GM18867 (cell line): ENCODE results near the gene CAPZB.
"Not testable (repeated sequence)": the region's sequence is repeated elsewhere in the genome, so short reads cannot be mapped to it uniquely, and the experiment has no call there.

ENCODE experiments used
- ATAC-seq: cut with Tn5 transposase; IDR thresholded peaks from one replicate; pipeline ENCODE4 v1.9.1; 2021; ENCODE audit warnings: mild to moderate bottlenecking, moderate library complexity; ENCODE audit not compliant: unreplicated experiment

Gene CAPZB

DNA sequence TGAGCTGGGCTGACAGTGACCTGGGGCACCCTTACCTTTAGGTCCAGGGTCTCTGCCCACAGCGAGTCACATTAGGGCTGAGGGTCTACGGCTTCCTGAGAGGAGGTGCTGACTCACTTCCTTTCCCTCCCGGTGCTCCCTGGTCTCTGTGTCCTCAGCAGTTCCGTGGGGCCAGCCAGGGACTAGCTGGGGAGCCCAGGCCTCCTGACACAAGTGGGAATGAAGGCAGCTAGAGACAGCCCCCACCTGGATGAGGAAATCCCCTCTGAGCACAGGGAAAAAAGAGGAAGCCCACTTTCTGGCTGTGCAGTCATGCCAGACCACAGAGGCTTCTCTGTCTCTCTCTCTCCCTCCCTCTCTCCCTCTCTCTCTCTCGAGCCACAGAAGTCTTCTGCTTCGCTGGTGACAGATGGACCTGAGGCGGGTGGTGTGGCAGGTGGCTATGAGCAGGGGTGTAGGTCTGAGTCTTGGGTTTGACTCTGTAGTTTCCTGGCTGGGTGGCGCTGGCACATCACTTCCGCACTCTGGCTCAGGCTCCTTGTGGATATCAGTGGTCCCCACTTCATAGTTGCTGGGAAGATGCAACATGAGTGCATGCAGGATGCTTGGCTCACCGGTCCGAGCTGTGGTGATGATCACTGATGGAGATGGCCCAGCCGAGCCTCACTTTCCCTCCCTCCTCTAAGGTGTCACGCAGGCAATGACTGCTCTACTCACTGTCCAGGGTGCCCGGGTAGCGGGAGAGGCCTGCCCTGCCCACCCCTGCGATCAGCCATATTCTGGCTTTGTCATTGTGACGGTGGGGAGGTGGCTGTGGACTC lies 169.8 kb downstream of the CAPZB start:
- peak; percentile 33 for ATAC-seq

- no peak for ATAC-seq
Measured at GRCh38 chr1:19313961-19314882, 171.1 kb downstream of the CAPZB start.

DNA sequence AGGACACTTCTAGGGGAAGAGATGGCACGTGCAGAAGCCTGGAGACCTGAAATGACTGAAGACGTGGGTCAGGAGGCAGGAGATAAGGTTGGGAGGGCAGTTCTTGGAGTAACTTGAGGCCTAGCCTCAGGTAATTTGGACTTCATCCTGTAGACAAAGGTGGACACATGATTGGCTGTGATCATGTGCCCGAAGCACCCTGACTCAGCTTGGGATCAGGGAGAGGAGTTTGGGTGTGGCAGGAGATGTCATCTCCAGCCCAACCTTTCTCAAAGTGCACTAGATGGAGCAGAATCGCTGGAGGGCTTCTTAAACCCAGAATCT lies 171.7 kb downstream of the CAPZB start:
- ATAC-seq = no peak

DNA sequence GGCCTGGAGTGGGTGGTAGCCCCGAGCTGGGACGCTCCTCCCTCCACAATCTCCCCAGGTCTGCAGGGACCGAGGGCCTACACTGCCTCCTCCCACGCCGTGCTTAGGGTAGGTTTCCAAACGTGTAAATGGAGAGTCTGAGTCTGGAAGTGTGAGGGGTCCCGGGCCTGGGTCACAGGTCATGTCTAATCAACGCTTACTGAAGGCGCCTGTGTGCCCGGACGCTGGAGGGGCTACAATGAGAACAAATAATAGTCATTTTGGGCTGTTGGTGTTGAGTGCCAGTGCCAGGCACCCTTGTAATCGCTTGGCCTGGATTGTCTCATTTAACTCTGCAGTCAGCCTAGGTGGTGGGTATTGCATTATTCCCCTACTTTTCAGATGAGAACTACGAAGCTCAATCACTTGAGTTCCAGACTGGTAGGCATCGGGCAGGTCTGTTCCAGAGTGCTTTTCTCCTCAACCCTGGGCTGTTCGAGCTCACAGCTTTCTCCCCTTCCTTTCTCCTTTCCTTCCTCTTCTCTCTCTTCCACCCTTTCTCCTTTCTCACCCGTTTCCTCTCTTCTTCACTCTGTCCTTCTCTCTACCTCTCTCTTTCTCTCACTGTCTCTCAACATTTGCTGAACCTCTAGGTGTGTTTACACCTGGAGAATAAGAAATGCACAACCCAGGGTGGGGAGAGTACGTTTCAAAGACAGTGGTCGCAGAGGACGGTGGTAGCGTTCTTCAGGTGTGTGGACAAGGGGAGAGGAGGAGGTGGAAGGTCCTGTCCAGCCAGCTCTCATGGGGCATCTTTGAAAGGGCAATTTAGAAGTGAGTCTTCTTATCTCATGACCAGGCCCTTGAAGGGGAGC lies 172.3 kb downstream of the CAPZB start:
- ATAC-seq = no peak

GRCh38 chr1:19311931-19312781 lies 173.2 kb downstream of the CAPZB start, which contains the start of the genes AKR7A2 and SLC66A1:
TSS of gene AKR7A2 (minus strand) at chr1:19312144. CDS start at chr1:19312124, 20 bp downstream.
TSS of gene SLC66A1 (plus strand) at chr1:19312326. CDS start at chr1:19317678, 5,352 bp downstream.
- ATAC-seq = peak; percentile 71

DNA sequence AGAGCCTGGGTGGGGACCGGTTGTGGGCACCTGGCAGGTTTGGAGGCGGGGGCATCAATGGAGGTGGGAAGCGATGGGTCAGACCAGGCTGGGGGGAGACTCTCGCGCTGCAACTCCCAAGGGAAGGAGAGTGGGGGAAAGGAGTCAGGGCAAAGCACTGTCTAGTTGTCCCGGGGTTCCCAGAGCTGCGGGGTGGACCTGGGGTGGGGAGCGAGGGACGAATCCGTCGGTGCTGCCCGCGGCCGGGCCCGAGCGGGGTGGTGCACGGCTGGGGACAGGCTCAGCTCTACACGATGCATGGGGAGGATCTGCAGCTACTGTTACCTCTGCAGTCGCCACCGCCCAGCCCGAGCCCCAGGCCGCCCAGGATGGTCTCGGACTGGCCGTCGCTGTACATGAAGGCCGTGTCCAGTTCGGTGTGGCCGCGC lies 173.8 kb downstream of the CAPZB start:
- ATAC-seq = peak; percentile 4

DNA sequence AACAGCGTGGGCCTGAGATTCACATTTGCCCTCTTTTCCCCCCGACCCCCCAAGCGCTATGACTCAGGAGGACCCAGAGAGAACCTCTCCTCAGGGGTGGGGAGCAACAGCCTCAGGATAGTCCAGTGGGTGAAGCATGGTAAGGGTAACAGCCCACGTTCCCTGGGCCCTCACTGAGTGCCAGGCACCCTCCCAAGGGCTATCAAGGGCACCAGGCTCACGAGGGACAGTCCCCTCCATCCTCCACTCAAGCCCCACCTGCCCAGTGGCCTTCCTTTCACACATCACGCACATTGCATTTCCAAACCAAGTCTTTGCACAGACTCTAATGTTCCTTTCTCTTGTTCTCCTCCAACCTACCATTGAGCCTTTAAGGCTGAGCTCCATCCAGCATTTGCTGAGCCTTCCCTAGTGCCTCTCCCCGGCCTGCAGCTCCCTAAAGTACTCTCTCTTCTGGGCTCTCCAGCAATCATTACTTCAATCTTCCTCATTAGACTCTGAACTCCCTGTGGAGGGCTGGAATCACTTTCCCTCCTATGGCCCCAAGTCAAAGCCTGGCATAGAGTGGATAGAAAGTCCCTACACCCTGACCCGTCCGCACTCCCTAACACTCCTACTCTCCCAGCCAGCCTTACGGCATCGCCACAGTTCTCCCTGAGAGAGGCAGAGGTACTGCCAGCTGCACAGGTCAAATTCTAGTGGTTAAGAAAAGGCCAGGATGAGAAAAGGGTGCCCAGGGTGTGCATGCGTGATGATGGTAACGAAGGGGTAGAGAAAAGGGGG lies 174.4 kb downstream of the CAPZB start:
- ATAC-seq = no peak

GRCh38 chr1:19310061-19310460 lies 175.3 kb downstream of the CAPZB start:
- ATAC-seq = no peak

- ATAC-seq = no peak
Measured at GRCh38 chr1:19309123-19309813, 176.1 kb downstream of the CAPZB start.

DNA sequence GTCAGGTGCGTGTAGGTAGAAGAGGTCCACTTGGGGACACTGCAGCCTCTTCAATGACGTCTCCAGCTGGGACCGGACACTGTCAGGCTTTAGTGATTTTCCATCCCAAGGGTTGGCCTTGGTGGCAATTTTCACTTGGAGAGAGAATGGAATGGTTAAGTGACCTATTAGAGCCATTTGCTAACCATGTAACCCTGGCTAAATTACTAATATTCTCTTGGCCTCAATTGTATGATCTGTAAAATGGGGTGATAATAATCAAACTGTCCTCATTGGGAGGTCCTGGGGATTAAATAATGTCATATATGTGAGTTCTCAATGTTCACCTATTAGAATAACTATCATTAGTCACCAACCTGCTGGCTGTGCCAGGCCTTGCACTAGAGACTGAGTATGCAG lies 176.8 kb downstream of the CAPZB start:
- no peak for ATAC-seq

- no peak for ATAC-seq
Measured at GRCh38 chr1:19307794-19308508, 177.4 kb downstream of the CAPZB start.

GRCh38 chr1:19306941-19307340 lies 178.4 kb downstream of the CAPZB start:
- ATAC-seq = no peak

GRCh38 chr1:19305880-19306279 lies 179.5 kb downstream of the CAPZB start:
- no peak for ATAC-seq

DNA sequence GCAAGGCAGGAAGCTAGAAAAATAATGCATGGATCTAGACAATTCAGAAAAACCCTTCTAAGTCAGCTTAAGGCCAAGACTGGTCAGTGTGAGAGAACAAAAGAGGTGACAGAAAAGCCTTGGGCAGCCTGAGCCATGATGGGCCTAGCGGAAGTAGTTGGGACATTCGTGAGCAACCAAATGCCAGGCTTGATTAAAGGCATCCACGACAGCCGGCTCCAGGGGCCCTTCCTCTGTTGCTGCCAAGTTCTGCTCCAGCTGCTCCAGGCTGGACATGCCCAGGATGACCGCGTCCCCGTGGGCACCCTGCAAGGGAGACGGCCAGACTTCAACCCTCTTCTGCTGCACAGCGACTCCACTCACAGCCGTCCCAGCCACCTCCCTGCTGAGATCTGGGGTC lies 181.3 kb downstream of the CAPZB start:
- not testable (repeated sequence) for ATAC-seq

DNA sequence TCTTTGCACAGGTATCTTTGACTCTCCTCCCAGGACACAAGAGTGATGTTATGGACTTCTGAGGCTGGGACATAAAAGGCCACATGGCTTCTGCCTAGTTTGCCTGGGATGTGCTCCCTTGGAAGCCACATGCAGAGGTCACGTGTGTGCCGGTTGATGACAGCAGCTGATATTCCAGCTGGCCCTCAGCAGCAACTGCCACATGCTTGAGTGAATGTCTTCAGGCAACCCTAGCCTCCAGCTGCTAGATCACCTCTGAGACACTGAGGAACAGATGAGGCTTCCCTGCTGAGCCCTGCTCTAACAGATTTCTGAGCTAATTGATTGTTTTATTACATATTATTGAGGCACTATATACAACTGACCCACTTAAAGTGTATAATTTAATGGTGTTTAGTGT lies 185.1 kb downstream of the CAPZB start:
- no peak for ATAC-seq

DNA sequence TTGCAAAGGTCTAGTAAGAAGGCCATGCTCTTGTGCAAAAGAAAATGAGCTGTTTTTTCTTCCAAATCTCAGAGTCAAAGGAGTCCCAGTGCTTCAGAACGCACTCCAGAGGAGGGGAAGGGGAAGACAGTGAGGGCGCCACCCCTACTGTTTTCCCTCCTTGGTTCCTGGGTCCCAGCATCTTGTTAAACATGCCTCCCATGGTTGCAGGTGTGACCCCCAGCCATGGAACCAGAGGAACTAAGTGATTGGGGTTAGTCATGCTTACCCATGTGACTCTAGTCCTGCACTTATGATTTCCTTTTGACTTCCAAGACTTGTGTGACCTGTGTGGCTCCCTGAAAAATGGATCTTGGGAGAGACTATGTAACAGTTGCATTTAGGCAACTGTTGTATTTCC lies 190.7 kb downstream of the CAPZB start:
- ATAC-seq = no peak

DNA sequence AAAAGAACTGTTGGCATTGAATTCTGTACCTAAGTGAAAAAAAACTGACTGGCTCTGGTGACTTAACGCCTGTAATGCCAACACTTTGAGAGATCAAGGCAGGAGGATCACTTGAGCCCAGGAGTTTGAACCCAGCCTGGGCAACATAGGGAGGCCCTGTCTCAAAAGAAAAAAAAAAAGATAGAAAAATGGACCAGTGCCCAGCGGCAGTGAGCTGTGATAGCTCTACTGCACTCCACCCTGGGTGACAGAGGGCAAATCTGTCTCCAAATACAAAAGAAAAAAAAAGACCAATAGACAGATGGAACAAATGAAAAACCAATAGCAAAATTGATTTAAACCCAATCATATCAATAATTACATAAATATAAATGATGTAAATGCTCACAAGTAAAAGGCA lies 196.1 kb downstream of the CAPZB start:
- no peak for ATAC-seq
